GM12864 (cell line): Measurements from ENCODE around the gene LSM7.

ENCODE experiments used
- DNase-seq: peaks from one replicate; pipeline ENCODE4 v3.0.0-alpha.2; 2011; ENCODE audit warnings: low read depth
- H3K4me3 ChIP-seq: 2 replicates; pipeline ENCODE4 v1.5.1; 2011; ENCODE audit warnings: mild to moderate bottlenecking, low read depth, low read length, control low read depth
- CTCF ChIP-seq: IDR thresholded peaks from 2 replicates; pipeline ENCODE4 v1.5.1; 2011; ENCODE audit warnings: low read depth, mild to moderate bottlenecking, moderate library complexity, low read length, control low read depth, inconsistent platforms; ENCODE audit errors: missing control alignments

The LSM7 gene

GRCh38 chr19:2291185-2291751 is 37.1 kb downstream of the LSM7 start:
- H3K4me3 ChIP-seq = peak overlapping the region; percentile 63
- DNase-seq = no peak

GRCh38 chr19:2290441-2291184 is 37.8 kb downstream of the LSM7 start:
- H3K4me3 ChIP-seq = peak overlapping the region; percentile 63
- no peak for TF ChIP-seq CTCF
- no peak for DNase-seq

More at GRCh38 chr19:2291185-2291751, 37.1 kb downstream of the LSM7 start:
- no peak for TF ChIP-seq CTCF

- DNase-seq = peak; percentile 72
- H3K4me3 ChIP-seq = peak overlapping the region; percentile 63
- no peak for TF ChIP-seq CTCF
Measured at GRCh38 chr19:2289714-2290435, 38.5 kb downstream of the LSM7 start.

GRCh38 chr19:2288818-2289713 is 39.3 kb downstream of the LSM7 start:
- no peak for TF ChIP-seq CTCF
- peak overlapping the region; percentile 63 for H3K4me3 ChIP-seq
- no peak for DNase-seq

- no peak for TF ChIP-seq CTCF
- no peak overlapping the region for H3K4me3 ChIP-seq
Measured at GRCh38 chr19:2288338-2288817, 40.0 kb downstream of the LSM7 start.

GRCh38 chr19:2287585-2288337 is 40.6 kb downstream of the LSM7 start:
- H3K4me3 ChIP-seq = no peak overlapping the region
- DNase-seq = no peak
- TF ChIP-seq CTCF = no peak

More at GRCh38 chr19:2288338-2288817, 40.0 kb downstream of the LSM7 start:
- DNase-seq = no peak
